ENCODE data around the gene OSBPL8.

The OSBPL8 gene

GRCh38 chr12:76555231-76555767, 4.3 kb downstream of the OSBPL8 start:
- DNase-seq = no peak

DNA sequence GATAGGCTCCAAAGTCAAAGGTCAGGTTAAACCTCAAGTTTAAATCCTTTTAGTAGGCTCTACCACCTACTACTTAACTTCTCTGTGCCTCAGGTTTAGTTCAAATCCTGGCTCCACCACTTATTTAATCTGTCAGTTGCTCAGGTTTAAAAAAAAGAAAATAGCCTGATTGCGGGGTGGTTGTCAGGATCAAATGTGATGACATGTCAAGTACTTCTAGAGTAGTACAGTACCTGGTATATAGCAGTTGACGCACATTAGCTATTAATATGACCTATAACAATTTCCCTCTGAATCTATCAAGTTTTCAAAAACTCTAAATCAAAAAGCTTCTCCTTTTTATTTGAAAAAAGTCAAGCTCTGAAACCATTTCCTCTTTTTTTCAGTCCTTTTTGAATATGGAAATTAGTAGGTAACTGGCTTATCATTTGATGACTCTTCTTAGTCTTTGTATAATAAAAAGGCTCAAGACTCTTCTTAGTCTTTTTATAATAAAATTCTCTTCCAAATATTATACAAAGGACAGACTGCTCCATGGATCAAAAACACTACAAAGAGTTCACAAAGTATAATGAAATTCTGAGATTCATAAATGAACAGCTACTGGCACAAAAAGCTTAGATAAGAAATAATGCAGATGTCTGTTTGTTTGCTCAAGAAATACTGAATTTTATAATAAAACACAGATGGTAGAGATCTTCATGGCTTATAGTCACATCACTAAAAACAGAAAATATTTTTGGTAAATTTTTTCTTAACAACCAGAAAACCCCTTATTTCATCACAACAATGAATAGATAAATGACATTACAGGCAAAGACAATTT, 5.0 kb downstream of the OSBPL8 start:
- no peak for DNase-seq

DNA sequence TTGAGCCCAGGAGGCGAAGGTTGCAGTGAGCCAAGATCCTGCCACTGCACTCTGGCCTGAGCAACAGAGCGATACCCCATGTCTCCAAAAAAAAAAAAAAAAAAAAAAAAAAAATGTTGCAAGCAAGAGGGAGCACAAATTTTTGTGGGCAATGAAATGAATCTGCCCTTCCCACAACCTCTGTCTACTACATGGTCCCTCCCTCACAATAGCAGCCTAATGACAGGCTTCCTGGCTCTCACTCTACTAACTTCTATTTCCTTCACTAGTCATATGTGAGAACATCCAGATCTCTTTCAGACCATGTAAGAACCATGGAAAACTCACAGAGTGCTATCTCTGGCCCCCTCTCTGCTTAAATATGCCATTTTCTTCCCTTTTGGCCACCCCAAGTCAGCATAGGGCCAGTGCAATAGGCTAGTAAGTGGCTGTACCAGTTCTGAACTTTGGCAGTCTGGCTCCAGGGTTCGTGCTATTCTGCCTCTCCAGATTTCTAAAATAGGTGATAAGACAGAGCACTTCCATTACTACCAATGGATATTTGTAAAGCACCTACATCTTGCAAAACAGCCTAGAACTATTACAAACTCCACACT, 7.1 kb downstream of the OSBPL8 start:
- no peak for DNase-seq

DNA sequence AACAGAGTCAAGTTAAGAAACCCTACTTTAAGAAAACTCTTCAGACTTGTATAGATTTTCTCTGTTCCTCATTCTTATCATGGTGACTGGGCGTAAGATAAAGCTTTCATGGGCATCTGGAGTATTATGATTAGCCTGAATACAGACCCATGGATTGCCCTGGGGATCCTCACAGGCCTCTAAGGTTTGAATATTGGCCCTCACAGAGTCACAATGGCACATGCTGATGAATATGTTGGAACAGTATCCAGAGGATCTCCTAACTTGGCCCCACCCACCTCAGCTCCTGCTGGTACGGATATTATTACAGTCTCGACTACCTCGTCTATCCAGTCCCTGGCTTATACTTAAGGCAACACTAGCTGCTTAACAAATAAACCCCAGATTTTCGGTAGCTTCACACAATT, 8.1 kb downstream of the OSBPL8 start:
- no peak for DNase-seq

DNA sequence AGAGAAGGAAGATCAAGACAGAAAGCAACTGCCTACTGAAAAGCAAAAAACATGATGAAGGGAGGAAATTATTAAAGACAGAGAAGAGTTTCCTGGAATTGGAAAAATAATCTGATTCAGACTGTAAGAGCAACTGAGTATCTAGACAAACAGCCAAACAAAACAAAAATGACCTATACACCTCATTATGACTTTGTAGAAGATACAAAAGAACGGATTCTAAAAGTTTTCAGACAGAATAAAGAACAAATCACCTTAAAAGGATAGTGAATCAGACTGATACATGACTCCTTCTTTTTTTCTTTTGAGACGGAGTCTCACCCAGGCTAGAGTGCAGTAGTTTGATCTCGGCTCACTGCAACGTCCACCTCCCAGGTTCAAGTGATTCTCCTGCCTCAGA, 10.4 kb downstream of the OSBPL8 start:
- DNase-seq = no peak

DNA sequence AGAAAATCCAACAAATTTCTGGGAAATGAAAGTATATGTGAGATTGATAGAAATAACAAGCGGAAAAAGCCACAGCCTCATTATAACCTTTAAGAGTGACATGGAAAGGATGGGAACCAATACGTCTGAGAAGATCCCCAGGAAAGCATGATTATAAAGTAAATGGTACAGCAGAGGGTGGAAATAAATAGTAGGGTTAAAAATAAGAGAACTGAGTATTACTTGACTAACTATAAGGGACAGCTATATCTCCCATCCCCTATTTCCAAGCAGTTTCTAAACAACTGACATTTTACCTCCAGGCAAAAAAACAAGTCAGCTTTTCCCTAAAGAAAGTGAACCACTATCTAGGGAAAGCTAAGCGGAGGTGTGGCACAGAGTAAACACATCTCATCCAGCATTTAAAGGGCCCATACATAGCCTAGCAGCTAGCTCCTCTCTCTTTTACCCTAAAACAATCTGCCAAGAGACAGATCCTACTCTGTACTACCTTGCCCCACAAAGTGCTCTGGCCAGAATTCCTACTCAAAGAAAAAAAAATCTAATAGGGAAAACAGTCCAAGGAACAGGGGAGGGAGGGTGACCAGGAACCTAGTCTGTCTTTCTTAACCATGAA, 11.2 kb downstream of the OSBPL8 start:
- no peak for DNase-seq

- no peak for DNase-seq
These were observed 12.0 kb downstream of the OSBPL8 start for GRCh38 chr12:76547526-76547925.

GRCh38 chr12:76546889-76547288, 12.7 kb downstream of the OSBPL8 start:
- no peak for DNase-seq

DNA sequence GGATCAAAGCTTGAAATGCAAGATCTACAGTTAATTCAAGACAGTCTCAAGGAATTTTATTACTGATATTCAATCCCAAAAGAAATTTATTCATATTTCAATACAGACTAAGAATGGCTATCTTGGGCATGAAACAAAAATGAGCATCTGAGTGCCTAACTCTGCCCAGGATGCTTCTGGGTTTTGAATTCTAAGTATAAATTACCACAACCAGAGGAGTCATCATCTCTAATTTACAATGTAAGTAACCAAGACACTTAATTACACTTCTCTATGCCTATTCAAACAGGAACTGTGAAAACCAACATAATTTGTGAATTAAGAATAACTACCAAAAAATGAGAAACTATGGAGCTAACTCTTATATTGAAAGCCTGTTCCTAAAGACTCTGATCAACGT, 14.1 kb downstream of the OSBPL8 start:
- no peak for DNase-seq

DNA sequence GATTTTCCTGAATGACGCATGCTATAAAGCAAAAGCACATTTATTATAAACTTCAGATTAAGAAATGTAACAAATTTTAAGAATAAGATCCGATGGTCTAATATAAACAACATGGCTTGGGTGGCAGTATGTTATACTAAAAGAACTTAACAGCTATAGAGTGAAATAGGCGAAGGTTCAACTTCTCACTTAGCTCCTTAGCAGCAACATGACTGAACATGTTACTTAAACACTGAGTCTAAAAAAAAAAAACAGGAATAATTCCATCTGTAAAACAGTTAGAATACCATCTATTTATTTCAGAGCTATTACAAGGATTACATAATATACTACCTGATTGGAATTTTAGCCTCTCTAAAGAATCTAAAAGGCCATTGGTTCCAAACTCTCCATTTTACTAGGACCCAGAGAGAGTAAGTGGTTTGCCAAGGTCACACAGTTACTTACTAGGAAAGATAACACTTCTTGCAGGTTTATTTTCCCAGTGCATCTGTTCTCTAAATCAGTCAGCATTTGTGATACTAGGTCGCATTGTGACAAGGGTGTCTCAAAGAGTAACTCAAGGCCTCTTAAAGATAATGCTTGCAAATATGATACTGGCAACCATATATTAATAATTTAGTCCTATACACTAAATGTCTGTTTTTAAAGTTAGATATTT, 14.8 kb downstream of the OSBPL8 start:
- no peak for DNase-seq

- no peak for DNase-seq
These were observed 15.7 kb downstream of the OSBPL8 start for GRCh38 chr12:76543813-76544347.

DNA sequence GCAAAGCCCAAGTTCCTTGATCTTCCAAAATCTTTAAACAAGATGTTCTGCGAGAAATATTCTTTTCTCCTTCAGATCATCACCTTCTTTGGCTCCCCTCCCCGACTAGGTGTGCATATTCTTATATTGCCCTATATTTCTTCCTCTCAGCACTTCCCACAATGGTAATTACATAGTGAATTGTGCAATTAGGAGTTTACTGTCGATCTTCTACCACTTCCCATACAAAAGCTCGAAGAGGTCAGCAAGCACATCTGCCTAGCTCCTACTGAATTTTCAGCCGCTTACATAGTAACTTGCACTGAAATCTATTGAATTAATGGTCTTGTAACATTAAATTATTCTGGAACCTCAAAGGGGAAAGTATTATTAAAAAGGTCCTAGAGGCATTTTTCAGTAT, 16.7 kb downstream of the OSBPL8 start:
- DNase-seq = no peak

GRCh38 chr12:76539727-76540126, 19.8 kb downstream of the OSBPL8 start:
- no peak for DNase-seq

GRCh38 chr12:76537923-76538322, 21.6 kb downstream of the OSBPL8 start:
- no peak for DNase-seq

DNA sequence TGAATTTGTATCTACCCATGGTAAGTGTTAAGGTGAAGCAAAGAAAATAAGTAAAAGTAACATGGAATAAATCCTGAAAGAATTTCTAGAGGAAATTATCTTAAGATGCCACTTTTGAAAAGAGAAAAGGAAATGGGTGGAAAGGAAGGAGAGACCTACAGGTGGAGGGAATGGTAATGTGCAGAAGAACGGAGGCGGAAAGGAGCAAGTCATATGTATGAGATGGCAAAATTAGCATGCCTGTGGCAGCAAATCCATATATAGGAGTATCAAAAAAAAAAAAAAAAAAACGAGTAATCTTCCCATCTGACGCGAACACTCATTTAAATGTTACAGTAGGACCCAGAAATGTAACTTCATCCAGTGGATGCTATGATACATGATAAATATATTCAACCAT, 23.0 kb downstream of the OSBPL8 start:
- no peak for DNase-seq

- DNase-seq = no peak
These were observed 24.4 kb downstream of the OSBPL8 start for GRCh38 chr12:76535170-76535569.

GRCh38 chr12:76533331-76533730, 26.2 kb downstream of the OSBPL8 start:
- no peak for DNase-seq

DNA sequence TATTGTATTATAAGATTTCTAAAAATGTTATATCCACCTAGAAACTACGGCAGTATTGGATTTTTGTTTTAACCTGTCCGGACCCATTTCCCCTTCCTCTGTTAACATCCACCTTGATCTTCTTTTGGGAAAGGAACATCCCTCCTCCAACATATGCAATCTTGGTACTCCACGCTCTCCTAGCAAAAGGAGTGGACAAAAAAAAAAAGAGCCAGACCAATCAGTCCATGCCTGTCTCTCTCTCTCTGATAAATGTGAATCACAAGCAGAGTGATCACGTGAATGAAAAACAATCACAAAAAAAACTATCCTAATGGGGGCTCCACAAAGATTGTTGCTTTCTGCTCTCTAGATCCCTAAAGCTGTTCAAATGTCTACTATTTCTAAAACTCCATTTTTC, 27.1 kb downstream of the OSBPL8 start:
- DNase-seq = no peak

GRCh38 chr12:76531056-76531455, 28.5 kb downstream of the OSBPL8 start:
- no peak for DNase-seq

DNA sequence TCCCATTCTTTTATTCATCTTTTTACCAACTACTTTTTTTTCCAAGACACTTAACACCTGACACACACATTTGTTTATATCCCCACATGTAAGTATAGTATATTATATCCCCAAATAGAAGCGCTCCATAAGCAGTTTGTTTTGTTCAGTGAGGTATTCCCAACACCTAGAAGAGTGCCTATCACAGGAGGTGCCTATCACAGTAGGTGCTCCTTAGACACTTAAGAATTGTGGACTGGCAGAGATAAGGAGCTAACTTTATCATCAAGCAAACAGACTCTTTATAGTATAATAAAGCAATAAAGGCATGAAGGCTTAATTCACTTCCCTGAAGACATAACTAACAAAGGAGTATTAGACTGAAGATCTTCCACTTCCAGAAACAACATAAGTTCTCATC, 29.1 kb downstream of the OSBPL8 start:
- no peak for DNase-seq

DNA sequence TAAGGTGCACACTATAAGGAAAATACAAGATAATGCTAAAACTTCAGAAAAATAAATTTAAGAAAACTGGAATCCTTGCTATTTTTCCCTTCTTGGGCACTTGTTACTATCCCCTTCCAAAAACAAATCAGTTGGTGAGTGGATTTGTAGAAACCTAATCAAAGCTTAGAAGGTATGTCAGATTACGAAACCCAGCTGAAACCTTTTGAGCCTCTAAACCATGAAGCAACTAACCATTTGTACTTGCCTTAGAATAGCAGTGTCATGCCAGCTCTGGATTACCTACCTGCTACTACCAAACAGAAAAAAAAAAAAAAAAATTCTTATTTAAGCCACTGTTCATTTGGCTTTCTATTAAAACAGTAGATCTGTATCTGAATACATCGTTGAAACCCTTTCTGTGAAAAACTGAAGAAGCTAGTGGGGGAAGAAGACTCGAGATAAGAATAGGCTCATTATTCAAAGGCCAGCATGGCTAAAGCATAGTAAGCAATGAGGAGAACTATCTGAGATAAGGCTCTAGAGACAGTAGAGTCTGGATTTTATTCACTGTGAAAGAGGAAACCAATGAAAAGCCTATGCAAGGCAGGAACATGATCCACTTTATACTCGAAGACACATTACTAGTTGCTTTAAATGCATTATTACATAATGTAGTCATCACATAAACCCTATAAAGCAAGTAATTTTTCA, 30.2 kb downstream of the OSBPL8 start:
- DNase-seq = no peak

DNA sequence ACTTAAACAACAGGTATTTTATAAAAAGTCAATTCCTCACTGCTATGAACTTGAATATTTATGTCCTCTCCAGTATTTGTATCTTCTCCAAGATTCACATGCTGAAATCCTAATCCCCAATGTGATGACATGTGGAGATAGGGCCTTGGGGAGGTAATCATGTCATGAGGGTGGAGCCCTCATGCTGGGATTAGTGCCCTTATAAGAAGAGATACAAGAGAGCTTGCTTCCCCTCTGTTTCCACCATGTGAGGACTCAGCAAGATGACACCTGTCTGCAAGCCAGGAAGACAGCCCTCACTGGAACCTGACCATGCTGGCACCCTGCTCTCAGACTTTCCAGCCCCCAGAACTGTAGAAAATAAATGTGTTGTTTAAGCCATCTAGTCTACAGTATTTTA, 36.2 kb downstream of the OSBPL8 start:
- no peak for DNase-seq

- no peak for DNase-seq
These were observed 39.2 kb downstream of the OSBPL8 start for GRCh38 chr12:76520348-76520747.
